ENCODE measurements around the gene CDX1.

CDX1 gene

DNA sequence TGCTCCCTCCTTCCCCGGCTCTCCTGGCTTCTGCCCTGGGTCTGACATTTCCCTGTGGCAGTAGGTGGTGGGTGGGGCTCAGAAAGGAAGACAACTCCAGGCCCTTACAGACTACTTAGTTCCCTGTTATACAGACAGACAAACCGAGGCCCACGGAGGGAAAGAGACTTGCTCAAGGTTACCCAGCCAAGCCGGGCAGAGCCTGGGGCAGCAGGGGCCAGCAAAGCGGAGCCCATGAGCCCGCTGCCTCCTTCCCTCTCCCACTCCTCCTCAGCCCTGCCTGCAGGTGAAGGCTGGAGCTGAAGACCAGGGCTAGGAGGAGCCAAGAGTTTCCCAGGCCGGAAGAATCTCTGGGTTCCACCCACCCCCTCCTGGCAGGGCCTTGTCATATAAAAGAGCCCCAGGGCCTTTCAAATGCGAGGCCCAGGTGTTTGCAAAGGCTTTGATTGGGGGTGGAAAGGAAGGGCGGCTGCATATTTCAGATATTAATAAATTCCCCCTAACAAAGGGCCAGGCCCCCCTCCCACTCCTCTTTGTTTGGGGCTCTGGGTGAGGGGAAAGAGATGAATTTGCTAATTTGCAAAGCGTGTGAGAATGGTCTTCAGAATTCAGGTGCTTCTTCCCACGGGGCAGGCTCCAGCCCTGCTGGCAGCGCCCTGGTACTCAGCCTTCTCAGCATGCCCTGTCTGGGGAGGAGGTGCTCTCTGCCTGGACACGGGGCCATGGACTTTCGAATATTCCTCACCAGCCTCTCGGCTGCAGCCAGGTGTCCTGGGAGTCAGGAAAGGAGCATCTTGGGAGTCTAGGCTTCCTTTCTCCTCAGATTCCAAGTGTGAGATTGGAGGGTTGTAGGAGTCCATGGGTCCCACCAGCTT lies 44.8 kb downstream of the CDX1 start:
- no peak overlapping the region for H3K27ac ChIP-seq (ENCODE audit: low read depth, low read length, severe bottlenecking)
- H3K4me1 ChIP-seq (ENCODE audit: control insufficient read depth, insufficient read depth, low read length, poor library complexity, severe bottlenecking) = peaks cover 3% of the 10 kb centered on the region
- H3K9me3 ChIP-seq (ENCODE audit: control insufficient read depth, low read length) = no peaks in the 10 kb centered on the region
- H3K36me3 ChIP-seq (ENCODE audit: control insufficient read depth, insufficient read depth, low read length) = no peaks in the 10 kb centered on the region
- 54% methylated on average over 7 of the region's 15 CpGs for WGBS, 2 experiments (ENCODE audit: insufficient coverage in 2 of 2)
- no peak overlapping the region for H3K4me3 ChIP-seq (ENCODE audit: extremely low read depth, insufficient read depth, low read length, poor library complexity, severe bottlenecking)

DNA sequence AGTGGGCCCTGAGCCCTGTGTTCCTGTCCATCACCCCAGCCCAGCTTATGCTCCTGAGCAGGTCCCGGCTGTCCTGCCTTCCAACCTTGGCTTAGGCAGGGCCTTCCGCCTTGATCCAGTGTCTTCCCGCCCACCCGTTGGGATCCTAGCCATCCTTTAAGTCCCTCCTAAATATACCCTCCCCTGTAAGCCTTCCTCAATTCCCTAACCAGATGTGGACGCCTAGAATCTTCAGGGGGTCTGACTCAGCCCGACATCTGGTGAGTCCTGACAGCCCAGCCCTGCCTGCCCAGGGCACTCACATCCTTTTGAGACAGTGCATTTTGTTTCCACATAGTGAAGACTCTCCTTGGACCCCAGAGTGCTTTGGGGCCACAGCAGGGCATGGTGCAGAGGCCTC lies 47.0 kb downstream of the CDX1 start:
- Histone ChIP-seq H3K9me3 (ENCODE audit: control insufficient read depth, low read length) (no peaks in the 10 kb centered on the region), H3K4me1 (ENCODE audit: control insufficient read depth, insufficient read depth, low read length, poor library complexity, severe bottlenecking) (peaks cover 1% of the 10 kb centered on the region), H3K36me3 (ENCODE audit: control insufficient read depth, insufficient read depth, low read length) (no peaks in the 10 kb centered on the region), H3K27ac (ENCODE audit: low read depth, low read length, severe bottlenecking) (no peak overlapping the region), H3K4me3 (ENCODE audit: extremely low read depth, insufficient read depth, low read length, poor library complexity, severe bottlenecking) (no peak overlapping the region)
- 82 to 84% methylated on average over 6 of the region's 6 CpGs for WGBS, 2 experiments (ENCODE audit: insufficient coverage in 2 of 2)

DNA sequence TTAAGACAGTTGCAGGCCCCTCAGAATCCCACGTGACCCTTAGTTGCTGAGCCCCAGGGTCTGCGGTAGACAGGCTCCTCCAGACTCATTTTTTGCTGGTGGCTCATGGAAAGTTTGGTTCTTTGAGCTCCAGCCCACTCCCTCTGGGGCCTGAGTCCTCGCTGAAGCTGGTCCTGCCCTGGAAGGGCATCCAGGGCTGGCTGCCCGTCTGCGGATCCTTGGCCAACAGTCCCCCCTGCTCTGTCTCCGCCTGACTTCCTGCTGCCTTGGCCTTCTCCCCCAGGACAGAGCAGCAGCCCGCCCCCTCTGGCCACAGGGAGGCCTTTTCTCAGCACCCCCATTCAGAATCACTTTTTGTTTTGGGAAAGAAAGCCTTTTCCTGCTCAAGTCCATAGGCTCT lies 47.7 kb downstream of the CDX1 start:
- Histone ChIP-seq H3K36me3 (ENCODE audit: control insufficient read depth, insufficient read depth, low read length) (no peaks in the 10 kb centered on the region), H3K27ac (ENCODE audit: low read depth, low read length, severe bottlenecking) (no peak overlapping the region), H3K4me1 (ENCODE audit: control insufficient read depth, insufficient read depth, low read length, poor library complexity, severe bottlenecking) (no peaks in the 10 kb centered on the region), H3K9me3 (ENCODE audit: control insufficient read depth, low read length) (no peaks in the 10 kb centered on the region), H3K4me3 (ENCODE audit: extremely low read depth, insufficient read depth, low read length, poor library complexity, severe bottlenecking) (no peak overlapping the region)
- WGBS, 2 experiments (ENCODE audit: insufficient coverage in 2 of 2) = 87 to 94% methylated on average over 4 to 6 of the region's 7 CpGs

DNA sequence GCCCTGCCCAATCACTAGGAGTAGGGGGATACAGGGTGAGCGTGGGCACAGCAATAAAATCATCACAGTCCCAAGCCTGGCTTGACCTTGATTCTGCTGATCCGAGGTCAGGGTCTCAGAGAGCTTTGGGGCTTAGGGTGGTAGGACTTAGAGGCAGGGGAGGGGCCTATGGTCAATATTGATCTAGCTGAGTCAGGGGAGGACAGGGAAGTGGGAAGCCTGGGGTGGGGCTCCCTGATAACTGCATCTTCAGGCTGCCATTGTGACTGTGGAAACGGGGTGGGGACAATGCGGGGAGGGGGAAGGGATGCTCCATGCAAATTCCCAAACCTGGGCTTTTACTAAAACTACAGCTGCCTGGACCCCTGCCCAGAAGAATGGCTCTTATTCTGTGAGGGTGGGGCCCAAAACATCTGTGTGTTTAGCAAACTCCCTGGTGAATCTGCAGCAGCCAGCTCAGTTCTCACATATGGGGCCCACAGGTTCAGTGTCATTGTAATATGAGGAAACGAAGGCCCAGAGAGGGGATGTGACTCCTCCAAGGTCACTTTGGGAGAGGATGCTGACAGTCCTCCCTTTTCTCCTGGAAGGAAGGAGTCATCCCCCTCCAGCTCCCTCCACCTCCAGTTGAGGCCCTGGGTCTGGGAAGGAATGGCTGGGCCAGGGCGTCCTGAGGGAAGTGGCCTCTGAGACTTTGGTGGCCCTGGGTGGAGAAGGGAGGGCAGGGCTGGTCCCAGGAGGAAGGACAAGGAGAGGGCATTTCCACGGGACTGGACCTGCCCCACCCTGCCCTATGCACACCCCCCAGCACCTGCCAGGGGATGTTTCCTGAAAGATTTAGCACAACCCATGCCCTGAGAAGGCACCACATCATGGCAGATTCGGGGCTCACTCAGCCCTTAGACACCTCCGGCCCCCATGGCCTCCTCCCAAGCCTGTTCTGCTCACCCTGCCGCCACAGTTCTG lies 49.7 kb downstream of the CDX1 start:
- Histone ChIP-seq H3K4me1 (ENCODE audit: control insufficient read depth, insufficient read depth, low read length, poor library complexity, severe bottlenecking) (no peaks in the 10 kb centered on the region), H3K4me3 (ENCODE audit: extremely low read depth, insufficient read depth, low read length, poor library complexity, severe bottlenecking) (no peak overlapping the region), H3K27ac (ENCODE audit: low read depth, low read length, severe bottlenecking) (no peak overlapping the region), H3K9me3 (ENCODE audit: control insufficient read depth, low read length) (no peaks in the 10 kb centered on the region), H3K36me3 (ENCODE audit: control insufficient read depth, insufficient read depth, low read length) (no peaks in the 10 kb centered on the region)
- 86 to 91% methylated on average over 7 to 9 of the region's 10 CpGs for WGBS, 2 experiments (ENCODE audit: insufficient coverage in 2 of 2)

DNA sequence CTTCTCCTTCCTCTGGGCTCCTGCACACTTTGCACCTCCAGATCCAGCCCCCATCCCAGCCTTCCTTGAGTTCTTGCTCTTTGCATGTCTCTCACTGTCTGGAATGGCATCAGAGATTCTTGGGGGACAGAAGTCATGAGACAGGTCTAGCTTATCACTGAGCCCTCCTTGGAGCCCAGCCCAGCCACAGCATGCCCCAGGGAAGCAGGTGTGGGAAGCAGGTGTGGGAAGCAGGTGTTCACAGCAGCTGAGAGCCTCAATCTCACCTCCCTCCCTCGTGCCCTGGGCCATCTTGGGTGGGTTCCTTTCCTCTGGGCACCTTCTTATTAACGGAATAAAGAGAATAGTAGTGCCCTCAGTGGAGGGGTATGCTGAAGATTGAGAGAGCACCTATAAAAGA lies 50.5 kb downstream of the CDX1 start:
- 80 to 92% methylated on average over 1 to 2 of the region's 2 CpGs for WGBS, 2 experiments (ENCODE audit: insufficient coverage in 2 of 2)
- H3K36me3 ChIP-seq (ENCODE audit: control insufficient read depth, insufficient read depth, low read length) = no peaks in the 10 kb centered on the region
- no peaks in the 10 kb centered on the region for H3K4me1 ChIP-seq (ENCODE audit: control insufficient read depth, insufficient read depth, low read length, poor library complexity, severe bottlenecking)
- H3K4me3 ChIP-seq (ENCODE audit: extremely low read depth, insufficient read depth, low read length, poor library complexity, severe bottlenecking) = no peak overlapping the region
- no peaks in the 10 kb centered on the region for H3K9me3 ChIP-seq (ENCODE audit: control insufficient read depth, low read length)
- H3K27ac ChIP-seq (ENCODE audit: low read depth, low read length, severe bottlenecking) = no peak overlapping the region

DNA sequence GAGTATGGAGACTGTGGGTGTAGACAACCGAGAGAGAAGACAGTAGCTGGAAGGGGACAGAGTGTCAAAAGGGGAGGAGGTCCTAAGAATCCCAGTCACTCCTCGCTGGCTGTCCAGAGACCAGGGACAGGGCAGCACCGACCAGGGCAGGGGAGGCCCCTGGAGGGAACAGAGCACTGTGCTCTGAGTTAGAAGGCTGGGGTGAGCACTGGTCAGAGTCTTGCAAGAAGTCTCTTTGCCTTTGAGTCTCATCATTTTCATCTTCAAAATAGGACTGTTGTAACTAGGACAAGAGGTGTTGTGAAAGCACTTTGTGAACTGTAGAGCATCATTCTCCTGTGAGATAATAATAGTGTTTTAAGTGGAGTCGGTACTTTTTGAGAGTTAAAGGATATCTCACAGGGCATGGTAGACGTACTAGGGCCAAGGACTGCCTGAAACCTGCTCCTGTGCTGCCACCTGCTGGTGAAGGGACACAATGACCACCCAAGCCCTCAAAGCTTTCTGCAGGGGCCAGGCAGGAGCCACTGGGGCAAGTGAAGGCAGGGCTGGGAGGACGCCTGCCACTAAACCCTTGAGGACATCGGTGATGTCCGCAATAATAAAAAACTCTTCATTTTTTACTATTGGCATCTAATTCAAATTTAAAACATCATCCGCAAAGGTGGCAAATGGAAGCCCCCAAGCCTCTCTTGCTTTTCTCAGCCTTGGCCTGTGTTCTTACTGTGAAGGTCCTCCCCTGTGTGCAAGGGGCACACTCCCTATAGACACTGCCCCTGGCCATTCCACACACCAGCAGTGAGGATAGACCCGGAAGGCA lies 51.5 kb downstream of the CDX1 start:
- H3K36me3 ChIP-seq (ENCODE audit: control insufficient read depth, insufficient read depth, low read length) = no peaks in the 10 kb centered on the region
- H3K9me3 ChIP-seq (ENCODE audit: control insufficient read depth, low read length) = no peaks in the 10 kb centered on the region
- H3K4me3 ChIP-seq (ENCODE audit: extremely low read depth, insufficient read depth, low read length, poor library complexity, severe bottlenecking) = no peak overlapping the region
- H3K4me1 ChIP-seq (ENCODE audit: control insufficient read depth, insufficient read depth, low read length, poor library complexity, severe bottlenecking) = no peaks in the 10 kb centered on the region
- WGBS, 2 experiments (ENCODE audit: insufficient coverage in 2 of 2) = 29 to 35% methylated on average over 10 of the region's 10 CpGs
- H3K27ac ChIP-seq (ENCODE audit: low read depth, low read length, severe bottlenecking) = no peak overlapping the region

DNA sequence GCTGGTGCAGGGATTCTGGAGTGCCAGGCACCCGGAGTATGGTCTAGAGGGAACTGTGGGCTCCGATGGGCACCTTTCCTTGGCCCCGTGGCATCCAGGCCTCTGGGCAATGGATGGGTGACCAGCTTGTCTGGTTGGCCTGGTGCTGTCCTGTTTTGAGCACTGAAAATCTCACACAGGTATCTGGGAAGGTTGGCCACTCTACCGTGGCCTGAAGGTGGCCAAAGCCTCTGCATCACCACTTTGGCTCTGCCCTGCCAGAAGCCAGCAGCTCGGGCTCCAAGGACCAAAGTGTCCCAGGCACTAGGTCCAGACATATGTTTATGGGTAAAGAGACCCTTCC lies 52.1 kb downstream of the CDX1 start:
- WGBS, 2 experiments (ENCODE audit: insufficient coverage in 2 of 2) = 88 to 94% methylated on average over 4 to 5 of the region's 5 CpGs
- Histone ChIP-seq H3K9me3 (ENCODE audit: control insufficient read depth, low read length) (no peaks in the 10 kb centered on the region), H3K4me3 (ENCODE audit: extremely low read depth, insufficient read depth, low read length, poor library complexity, severe bottlenecking) (no peak overlapping the region), H3K4me1 (ENCODE audit: control insufficient read depth, insufficient read depth, low read length, poor library complexity, severe bottlenecking) (no peaks in the 10 kb centered on the region), H3K27ac (ENCODE audit: low read depth, low read length, severe bottlenecking) (no peak overlapping the region), H3K36me3 (ENCODE audit: control insufficient read depth, insufficient read depth, low read length) (no peaks in the 10 kb centered on the region)

DNA sequence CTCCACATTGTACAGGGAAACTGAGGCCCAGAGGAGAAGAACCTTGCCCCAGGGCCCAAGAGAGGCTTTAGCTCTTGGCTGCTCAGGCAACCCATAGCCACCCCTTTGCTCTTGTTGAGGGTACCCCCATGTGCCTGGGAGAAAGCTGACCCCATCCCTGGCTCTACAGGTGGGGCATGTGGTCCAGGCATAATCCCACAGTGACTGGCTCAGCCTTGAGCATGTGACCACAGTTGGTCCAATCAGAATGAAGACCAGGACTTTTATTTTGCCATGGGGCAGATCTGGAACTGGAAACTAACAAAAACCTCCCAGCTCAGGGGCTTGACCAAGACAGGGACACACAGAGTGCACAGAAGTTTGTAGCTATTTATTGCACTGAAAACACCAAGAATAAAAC lies 52.6 kb downstream of the CDX1 start:
- no peaks in the 10 kb centered on the region for H3K9me3 ChIP-seq (ENCODE audit: control insufficient read depth, low read length)
- H3K27ac ChIP-seq (ENCODE audit: low read depth, low read length, severe bottlenecking) = no peak overlapping the region
- peaks cover 1% of the 10 kb centered on the region for H3K4me1 ChIP-seq (ENCODE audit: control insufficient read depth, insufficient read depth, low read length, poor library complexity, severe bottlenecking)
- no peaks in the 10 kb centered on the region for H3K36me3 ChIP-seq (ENCODE audit: control insufficient read depth, insufficient read depth, low read length)
- H3K4me3 ChIP-seq (ENCODE audit: extremely low read depth, insufficient read depth, low read length, poor library complexity, severe bottlenecking) = no peak overlapping the region

DNA sequence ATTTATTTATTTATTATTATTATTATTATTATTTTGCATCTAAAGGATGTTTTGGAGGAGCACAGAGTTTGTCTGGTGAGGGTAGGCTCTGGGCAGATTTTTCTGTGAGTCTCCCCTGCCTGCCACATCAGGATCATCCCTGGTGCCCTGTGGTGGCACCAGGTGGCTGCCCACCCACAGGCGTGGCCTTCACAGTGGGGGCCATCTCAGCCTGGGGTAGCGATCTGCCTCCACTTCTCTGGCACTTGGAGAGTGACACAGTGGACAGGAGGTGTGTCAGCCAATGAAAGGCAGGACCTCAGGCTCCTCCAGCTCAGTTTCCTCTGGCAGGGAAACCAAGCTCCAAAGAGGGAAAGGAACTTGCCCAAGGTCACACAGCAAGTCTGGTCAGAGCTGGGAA lies 53.3 kb downstream of the CDX1 start:
- peaks cover 8% of the 10 kb centered on the region for H3K4me1 ChIP-seq (ENCODE audit: control insufficient read depth, insufficient read depth, low read length, poor library complexity, severe bottlenecking)
- no peak overlapping the region for H3K27ac ChIP-seq (ENCODE audit: low read depth, low read length, severe bottlenecking)
- 94 to 100% methylated on average over 1 to 2 of the region's 2 CpGs for WGBS, 2 experiments (ENCODE audit: insufficient coverage in 2 of 2)
- H3K4me3 ChIP-seq (ENCODE audit: extremely low read depth, insufficient read depth, low read length, poor library complexity, severe bottlenecking) = no peak overlapping the region
- H3K36me3 ChIP-seq (ENCODE audit: control insufficient read depth, insufficient read depth, low read length) = no peaks in the 10 kb centered on the region
- no peaks in the 10 kb centered on the region for H3K9me3 ChIP-seq (ENCODE audit: control insufficient read depth, low read length)

DNA sequence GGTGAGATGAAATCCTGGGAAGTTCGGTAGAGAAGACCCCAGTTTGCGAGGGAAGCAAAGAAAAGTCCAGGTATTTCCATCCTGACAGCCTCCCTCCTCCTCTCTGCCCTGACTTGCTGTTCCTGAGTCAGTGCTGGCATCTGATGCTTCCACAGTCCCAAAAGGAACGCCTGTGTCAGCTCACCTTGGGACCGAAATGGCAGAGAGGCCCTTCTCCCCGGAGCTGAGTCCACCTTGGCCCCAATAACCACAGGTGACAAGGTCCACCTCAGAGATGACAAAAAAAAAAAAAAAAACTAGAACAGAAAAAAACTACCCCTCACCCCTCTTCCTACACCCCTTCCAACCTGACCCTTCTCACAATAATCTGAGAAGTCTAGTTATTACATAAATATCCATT lies 54.9 kb downstream of the CDX1 start:
- H3K9me3 ChIP-seq (ENCODE audit: control insufficient read depth, low read length) = no peaks in the 10 kb centered on the region
- WGBS, 2 experiments (ENCODE audit: insufficient coverage in 2 of 2) = 81 to 89% methylated on average over 5 of the region's 5 CpGs

More for the DNA sequence above, 54.9 kb downstream of the CDX1 start:
- H3K27ac ChIP-seq (ENCODE audit: low read depth, low read length, severe bottlenecking) = no peak overlapping the region
- no peak overlapping the region for H3K4me3 ChIP-seq (ENCODE audit: extremely low read depth, insufficient read depth, low read length, poor library complexity, severe bottlenecking)
- no peaks in the 10 kb centered on the region for H3K36me3 ChIP-seq (ENCODE audit: control insufficient read depth, insufficient read depth, low read length)
- peaks cover 8% of the 10 kb centered on the region for H3K4me1 ChIP-seq (ENCODE audit: control insufficient read depth, insufficient read depth, low read length, poor library complexity, severe bottlenecking)
